Measurements from ENCODE around the gene BCAS1. TPM values are rescaled to one million over a fixed set of nuclear protein-coding genes. Genes with fewer than 3 reads are reported as not detected.
"Not testable (repeated sequence)": the region's sequence is repeated elsewhere in the genome, so short reads cannot be mapped to it uniquely, and the experiment has no call there.

BCAS1 gene
- total RNA-seq, 1 donor from 2014 or later: 1.8 TPM

- ATAC-seq: no peak
These were observed 56.9 kb downstream of the BCAS1 start for GRCh38 chr20:54013471-54013870.

- no peak for ATAC-seq
These were observed 59.0 kb downstream of the BCAS1 start for GRCh38 chr20:54011346-54011745.

GRCh38 chr20:54006216-54006615 lies 64.2 kb downstream of the BCAS1 start:
- not testable (repeated sequence) for ATAC-seq

GRCh38 chr20:54005524-54005923 lies 64.9 kb downstream of the BCAS1 start:
- ATAC-seq: no peak

- no peak for ATAC-seq
These were observed 65.9 kb downstream of the BCAS1 start for GRCh38 chr20:54004445-54004844.

- ATAC-seq: no peak
These were observed 67.7 kb downstream of the BCAS1 start for GRCh38 chr20:54002741-54003140.

- ATAC-seq: no peak
These were observed 68.3 kb downstream of the BCAS1 start for GRCh38 chr20:54002056-54002575.

- ATAC-seq: no peak
These were observed 69.5 kb downstream of the BCAS1 start for GRCh38 chr20:54000914-54001313.

- ATAC-seq: no peak
These were observed 70.1 kb downstream of the BCAS1 start for GRCh38 chr20:54000262-54000661.

- ATAC-seq: no peak
These were observed 71.3 kb downstream of the BCAS1 start for GRCh38 chr20:53999077-53999476.

GRCh38 chr20:53996584-53997486 lies 73.6 kb downstream of the BCAS1 start:
- no peak for ATAC-seq

GRCh38 chr20:53995949-53996348 lies 74.4 kb downstream of the BCAS1 start:
- ATAC-seq: no peak

- no peak for ATAC-seq
These were observed 76.3 kb downstream of the BCAS1 start for GRCh38 chr20:53994088-53994487.

- no peak for ATAC-seq
These were observed 77.1 kb downstream of the BCAS1 start for GRCh38 chr20:53993310-53993709.

- no peak for ATAC-seq
These were observed 79.5 kb downstream of the BCAS1 start for GRCh38 chr20:53990768-53991450.

- ATAC-seq: no peak
These were observed 80.4 kb downstream of the BCAS1 start for GRCh38 chr20:53990003-53990402.

- no peak for ATAC-seq
These were observed 81.0 kb downstream of the BCAS1 start for GRCh38 chr20:53989401-53989800.

GRCh38 chr20:53986037-53986650 lies 84.2 kb downstream of the BCAS1 start:
- ATAC-seq: no peak

GRCh38 chr20:53985150-53985518 lies 85.3 kb downstream of the BCAS1 start:
- no peak for ATAC-seq

- ATAC-seq: no peak
These were observed 85.8 kb downstream of the BCAS1 start for GRCh38 chr20:53984356-53985149.

GRCh38 chr20:53983401-53983800 lies 87.0 kb downstream of the BCAS1 start:
- ATAC-seq: no peak

GRCh38 chr20:53982624-53983023 lies 87.8 kb downstream of the BCAS1 start:
- no peak for ATAC-seq
